ENCODE measurements around the gene SPG7.

SPG7 gene

DNA sequence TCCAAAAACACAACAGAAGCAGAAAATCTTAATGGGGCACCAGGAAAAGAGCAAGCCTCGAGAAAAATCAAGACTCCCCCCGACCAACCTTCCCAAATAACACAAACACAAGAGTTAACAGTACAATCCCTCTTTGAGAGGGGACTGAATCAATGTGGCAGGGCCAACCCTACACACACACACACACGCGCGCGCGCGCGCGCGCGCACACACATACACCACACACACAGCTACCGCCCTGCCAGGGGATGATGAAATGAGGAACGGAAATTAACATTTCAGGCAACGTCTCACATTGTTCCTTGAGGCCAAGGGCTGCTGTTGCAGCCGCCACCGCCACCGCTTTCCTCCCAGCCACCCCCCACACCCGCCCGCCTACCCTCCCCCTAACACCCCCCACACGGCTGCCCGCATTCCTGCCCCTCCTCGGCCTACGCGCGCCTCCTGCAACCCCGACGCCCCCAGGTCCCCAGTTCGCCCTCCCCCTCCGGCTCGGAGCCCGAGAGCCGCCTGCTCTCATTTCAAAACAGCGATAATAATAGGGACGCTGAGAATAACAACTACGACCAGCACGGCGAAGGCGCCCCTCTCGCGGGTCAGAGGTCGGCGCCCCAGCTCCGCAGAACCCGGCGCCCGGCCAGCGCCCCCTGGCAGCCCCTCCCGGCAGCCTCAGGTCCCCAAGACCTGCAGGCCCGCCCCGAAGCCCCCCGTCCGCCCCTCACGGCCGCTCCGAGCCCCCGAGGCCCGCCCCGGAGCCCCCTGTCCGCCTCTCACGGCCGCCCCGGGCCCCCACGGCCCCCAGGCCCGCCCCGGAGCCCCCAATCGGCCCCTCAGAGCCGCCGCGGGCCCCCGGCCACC, 18.9 kb upstream of the SPG7 start:
- DNase-seq, result no peak

GRCh38 chr16:89489898-89490438, 18.2 kb upstream of the SPG7 start:
- DNase-seq, result no peak

- DNase-seq, result peak; percentile 94
Measured at GRCh38 chr16:89490439-89491237, 17.6 kb upstream of the SPG7 start, which contains the start of gene ANKRD11. TSS of gene ANKRD11 (minus strand) at chr16:89490561. CDS start at chr16:89317019, 173,542 bp downstream.

GRCh38 chr16:89491238-89491869, 16.8 kb upstream of the SPG7 start:
- DNase-seq, result no peak

DNA sequence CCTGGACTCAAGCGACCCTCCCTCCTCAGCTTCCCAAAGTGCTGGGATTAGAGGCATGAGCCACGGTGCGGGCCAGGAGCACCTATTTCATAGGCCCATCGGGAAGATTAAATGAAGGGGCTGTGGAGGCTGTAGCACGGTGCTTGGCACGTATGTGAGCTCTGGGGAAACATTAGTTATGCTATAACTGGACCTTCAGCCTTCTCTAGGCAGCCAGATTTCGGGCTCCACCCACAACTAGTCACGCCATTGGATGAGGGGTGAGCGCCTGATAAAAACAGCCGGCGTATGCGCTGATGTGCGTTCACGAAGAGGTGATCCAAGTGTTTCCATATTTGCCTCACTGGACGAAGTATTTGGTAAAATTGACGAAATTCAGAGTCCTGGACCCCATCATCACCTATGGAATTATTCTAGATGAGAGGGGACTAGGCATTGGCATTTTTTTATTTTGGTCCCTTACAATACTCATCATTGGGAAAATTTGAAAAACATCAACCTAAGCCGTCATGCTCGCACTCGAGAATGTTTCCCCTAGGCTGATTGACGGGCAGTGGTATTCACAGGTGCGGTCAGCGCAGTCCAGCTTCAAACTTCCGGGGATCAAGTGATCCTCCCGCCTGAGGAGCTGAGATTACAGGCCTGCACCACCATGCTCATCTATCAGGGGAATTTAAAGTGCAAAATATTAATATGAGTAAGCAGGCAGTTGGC, 16.1 kb upstream of the SPG7 start:
- peak; percentile 29 for DNase-seq

- DNase-seq, result no peak
Measured at GRCh38 chr16:89493776-89494175, 14.4 kb upstream of the SPG7 start.

- DNase-seq, result no peak
Measured at GRCh38 chr16:89495121-89495520, 13.1 kb upstream of the SPG7 start.

- no peak for DNase-seq
Measured at GRCh38 chr16:89498839-89499238, 9.4 kb upstream of the SPG7 start.

DNA sequence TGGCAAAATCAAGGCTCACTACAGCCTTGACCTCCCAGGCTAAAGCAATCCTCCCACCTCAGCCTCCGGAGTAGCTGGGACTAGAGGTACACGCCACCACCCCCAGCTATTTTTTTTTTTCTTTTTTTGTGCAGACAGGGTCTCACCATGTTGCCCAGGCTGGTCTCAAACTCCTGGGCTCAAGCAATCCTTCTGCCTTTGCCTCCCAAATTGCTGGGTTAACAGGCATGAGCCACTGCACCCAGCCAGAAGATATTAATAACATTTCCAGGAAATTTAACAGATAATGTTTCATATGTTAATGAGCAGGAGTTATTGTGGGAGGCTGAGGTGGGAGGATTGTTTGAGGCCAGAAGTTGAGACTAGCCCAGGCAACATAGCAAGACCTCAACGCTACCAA, 8.4 kb upstream of the SPG7 start:
- DNase-seq, result no peak

DNA sequence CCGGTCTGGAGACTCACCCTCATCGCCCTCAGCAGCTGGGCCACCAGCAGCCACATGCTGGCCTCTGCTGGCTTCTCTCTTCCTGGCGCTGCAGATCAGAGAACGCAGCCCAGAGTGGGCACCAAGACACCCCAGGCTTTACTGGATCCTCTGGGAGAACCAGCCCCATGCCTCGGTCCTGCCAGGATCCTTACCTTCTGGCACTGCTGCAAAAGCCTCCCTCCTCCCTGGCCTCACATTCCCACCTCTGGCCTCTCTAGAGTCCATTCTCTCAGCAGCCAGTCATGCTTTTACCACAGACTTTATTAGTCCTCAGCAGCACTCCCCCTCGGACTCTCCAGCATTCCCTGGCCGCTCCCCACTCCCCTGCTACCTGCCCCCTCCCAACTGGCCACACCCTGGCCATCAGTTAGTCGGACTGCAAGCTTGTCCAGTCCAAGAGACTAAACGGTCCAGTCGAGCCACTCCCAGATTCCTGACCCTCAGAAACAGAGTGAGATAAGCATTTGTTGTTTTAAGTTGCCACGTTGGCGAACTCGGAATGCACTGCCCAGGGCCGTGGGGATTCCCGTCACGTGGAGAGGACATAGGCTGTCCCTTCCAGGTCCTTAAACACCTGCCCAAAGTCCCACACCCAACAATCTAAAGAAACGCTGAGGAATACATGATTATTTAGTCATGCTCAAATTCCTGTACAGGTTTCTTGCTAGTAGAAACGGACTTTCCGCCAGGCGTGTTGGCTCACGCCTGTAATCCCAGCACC, 5.9 kb upstream of the SPG7 start:
- DNase-seq, result no peak

DNA sequence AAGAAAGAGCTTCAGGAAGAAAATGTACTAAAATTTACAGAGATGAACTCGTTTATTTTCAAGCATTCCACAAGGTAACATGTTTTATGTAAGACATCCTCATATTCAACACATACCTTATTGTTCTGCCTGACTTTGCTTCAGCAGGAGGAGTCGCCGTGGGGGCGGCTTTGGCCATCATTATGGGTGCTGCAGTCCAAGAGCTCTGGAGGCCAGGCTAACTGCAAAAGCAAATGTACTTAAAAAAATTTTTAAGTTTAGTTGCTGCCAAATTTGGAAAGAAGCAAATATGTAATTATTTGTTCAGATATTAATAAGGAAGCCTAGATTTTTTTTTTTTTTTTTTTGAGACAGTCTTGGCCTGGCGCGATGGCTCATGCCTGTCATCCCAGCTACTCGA, 4.1 kb upstream of the SPG7 start:
- no peak for DNase-seq

DNA sequence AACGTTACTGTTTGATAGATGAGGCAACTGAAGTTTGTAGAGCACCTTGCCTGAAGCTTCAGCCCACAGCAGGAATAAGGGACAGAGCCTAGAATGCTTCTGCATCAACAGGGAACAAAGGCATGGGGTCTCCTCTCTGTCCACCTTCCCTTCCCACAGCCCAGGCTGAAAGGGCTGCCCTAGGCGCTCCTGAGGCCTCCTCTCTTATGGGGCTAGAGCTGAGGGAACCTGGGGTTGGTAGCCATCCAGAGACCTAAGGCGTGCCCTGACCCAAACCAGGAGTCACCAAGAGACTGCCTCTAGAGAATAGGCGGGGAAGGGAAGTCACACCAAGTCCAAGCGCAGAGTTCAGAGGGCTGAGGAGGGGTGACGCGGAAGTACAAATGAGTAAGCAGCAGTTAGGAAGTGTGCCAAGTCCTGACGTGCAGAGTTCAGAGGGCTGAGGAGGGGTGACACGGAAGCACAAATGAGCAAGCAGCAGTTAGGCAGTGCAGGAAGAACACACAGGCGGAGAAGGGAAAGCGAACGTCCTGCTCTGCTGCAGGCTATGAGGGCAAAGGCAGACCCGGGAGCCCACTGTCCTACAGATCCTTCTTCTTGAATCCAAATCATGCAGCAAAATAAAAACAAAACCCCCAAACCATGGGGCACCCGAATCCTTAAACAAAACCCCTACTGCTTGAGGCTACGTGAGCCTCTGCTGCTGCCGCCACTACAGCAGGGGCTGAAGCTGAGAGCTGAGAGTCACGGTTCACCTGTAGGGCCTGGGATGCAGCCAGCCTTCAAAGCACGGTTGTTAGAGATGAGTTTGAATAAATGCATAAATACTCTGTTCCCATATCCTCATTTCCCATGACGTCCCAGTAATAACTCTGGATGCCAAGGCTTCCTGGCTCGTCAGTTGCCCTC, 2.7 kb upstream of the SPG7 start:
- DNase-seq, result peak; percentile 29

DNA sequence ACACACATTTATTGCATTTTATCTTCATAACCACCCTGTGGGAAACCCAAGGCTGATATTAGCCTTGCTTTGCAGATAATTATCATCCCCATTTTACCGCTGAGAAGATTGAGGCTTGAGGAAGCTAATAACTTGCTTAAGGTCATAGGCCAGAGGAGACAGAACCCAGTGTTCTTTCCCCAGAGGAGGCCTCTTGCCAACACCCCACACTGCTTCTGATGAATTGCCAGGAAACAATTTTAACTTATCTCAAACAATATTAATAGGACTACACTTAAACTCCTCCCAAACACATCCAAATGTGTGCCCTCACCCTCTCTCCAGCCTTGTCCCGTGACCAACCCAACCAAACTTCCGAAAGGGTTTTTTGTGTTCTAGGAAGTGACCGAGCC, 2.1 kb upstream of the SPG7 start:
- DNase-seq, result no peak

DNA sequence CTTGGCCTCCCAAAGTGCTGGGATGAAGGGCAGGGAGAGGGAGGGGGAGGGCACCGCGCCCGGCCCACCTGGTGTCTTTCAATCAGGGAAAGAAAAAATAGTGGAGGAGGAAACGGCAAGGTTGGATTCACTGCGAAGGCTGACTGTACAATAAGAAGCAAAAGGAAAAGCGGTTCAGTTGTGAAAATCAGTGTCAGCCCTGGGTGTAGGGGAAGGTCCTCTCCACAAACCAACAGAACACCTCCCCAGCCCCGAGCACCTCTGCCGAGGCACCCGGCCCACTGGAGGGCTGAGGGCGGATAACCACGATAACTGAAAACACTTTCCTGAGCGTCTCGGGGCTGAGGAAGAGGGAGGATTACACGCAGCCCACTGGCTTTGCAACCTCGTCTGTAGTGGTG, 1.4 kb upstream of the SPG7 start:
- DNase-seq, result no peak

GRCh38 chr16:89507214-89507833, 879 bp upstream of the SPG7 start:
- DNase-seq, result no peak

GRCh38 chr16:89510526-89510925, 2.3 kb downstream of the SPG7 start:
- DNase-seq, result no peak

- no peak for DNase-seq
Measured at GRCh38 chr16:89511374-89511773, 3.2 kb downstream of the SPG7 start.

DNA sequence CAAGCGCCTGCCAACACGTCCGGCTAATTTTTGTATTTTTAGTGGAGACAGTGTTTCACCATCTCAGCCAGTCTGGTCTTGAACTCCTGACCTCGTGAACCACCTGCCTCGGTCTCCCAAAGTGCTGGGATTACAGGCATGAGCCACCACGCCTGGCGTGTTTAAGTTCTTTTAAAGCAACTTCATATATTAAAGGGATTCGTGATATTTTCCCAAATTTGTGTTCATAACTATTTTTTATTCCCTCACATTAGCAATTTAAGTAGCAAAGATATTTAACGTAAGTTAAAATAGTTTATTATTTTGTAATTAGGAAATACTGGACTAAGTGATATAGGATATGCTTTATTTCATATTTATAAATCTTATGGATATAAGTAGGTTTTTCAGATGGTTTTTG, 4.2 kb downstream of the SPG7 start:
- no peak for DNase-seq

DNA sequence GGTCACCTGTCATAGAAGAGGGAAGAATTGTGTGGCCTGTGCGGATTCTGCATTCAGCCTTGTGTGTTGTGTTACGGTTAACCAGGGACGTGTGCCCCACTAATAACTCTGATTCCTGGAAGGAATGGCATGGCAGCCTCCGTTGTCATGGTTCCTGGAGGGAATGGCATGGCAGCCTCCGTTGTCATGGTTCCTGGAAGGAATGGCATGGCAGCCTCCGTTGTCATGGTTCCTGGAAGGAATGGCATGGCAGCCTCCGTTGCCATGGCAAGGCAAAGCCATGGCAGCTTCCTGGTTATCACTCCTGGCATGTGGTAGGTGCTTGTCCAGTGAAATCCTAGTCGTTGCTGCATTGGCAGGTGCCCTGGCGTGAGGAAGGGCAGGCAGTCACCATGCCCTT, 8.9 kb downstream of the SPG7 start:
- DNase-seq, result no peak

GRCh38 chr16:89519881-89520280, 11.7 kb downstream of the SPG7 start:
- DNase-seq, result no peak
